Duodenal mucosa (tissue), 2 donors: ENCODE results near the gene EIF2AK2.

Source experiments
- H3K27ac ChIP-seq: one replicate; pipeline ENCODE4 v1.7.0; 2013; ENCODE audit warnings: low read depth, low read length
- H3K27me3 ChIP-seq, 2 donors: one replicate each; pipeline ENCODE4 v1.7.0; 2013; ENCODE audit warnings: low read length in 2 of 2, control low read depth in 1 of 2; ENCODE audit not compliant: insufficient read depth in 2 of 2, control insufficient read depth in 1 of 2
- H3K36me3 ChIP-seq, 2 donors: one replicate each; pipeline ENCODE4 v1.7.0; 2013; ENCODE audit warnings: low read length in 2 of 2, control low read depth in 1 of 2; ENCODE audit not compliant: insufficient read depth in 2 of 2, control insufficient read depth in 1 of 2
- H3K4me1 ChIP-seq, 2 donors: one replicate each; pipeline ENCODE4 v1.7.0; 2013; ENCODE audit warnings: low read length in 2 of 2, control low read depth in 1 of 2; ENCODE audit not compliant: insufficient read depth in 2 of 2, control insufficient read depth in 1 of 2
- H3K4me3 ChIP-seq, 2 donors: one replicate each; pipeline ENCODE4 v1.7.0; 2013; ENCODE audit warnings: low read length in 2 of 2, low read depth in 1 of 2
- H3K9ac ChIP-seq, 2 donors: one replicate each; pipeline ENCODE4 v1.7.0; 2013; ENCODE audit warnings: low read length in 2 of 2, low read depth in 1 of 2
- H3K9me3 ChIP-seq, 2 donors: one replicate each; pipeline ENCODE4 v1.7.0; 2013; ENCODE audit warnings: low read length in 2 of 2, control low read depth in 1 of 2; ENCODE audit not compliant: control insufficient read depth in 1 of 2

The EIF2AK2 gene

DNA sequence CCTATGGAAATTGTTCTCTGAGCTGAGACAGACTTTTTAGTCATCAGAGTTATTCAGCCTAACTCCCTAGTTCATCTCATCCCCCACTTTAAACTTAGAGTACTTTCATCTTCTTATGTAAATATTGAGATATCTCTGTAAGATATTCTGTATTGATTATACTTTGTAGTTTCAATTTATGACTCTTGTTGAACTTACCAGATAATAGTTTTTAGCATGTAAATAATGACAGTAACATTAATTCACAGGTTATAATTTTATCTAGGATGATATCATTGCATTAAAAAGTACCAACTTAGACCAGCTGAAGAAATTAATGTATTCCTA lies 14.8 kb upstream of the EIF2AK2 start:
- Histone ChIP-seq H3K27me3 (no peaks in the 10 kb centered on the region), H3K9me3 (no peaks in the 10 kb centered on the region), H3K36me3 (no peaks in the 10 kb centered on the region), H3K9ac (no peak overlapping the region), H3K4me1 (peaks cover 4 to 9% of the 10 kb centered on the region in 2 donors), H3K27ac (no peak overlapping the region), H3K4me3 (no peak overlapping the region)

DNA sequence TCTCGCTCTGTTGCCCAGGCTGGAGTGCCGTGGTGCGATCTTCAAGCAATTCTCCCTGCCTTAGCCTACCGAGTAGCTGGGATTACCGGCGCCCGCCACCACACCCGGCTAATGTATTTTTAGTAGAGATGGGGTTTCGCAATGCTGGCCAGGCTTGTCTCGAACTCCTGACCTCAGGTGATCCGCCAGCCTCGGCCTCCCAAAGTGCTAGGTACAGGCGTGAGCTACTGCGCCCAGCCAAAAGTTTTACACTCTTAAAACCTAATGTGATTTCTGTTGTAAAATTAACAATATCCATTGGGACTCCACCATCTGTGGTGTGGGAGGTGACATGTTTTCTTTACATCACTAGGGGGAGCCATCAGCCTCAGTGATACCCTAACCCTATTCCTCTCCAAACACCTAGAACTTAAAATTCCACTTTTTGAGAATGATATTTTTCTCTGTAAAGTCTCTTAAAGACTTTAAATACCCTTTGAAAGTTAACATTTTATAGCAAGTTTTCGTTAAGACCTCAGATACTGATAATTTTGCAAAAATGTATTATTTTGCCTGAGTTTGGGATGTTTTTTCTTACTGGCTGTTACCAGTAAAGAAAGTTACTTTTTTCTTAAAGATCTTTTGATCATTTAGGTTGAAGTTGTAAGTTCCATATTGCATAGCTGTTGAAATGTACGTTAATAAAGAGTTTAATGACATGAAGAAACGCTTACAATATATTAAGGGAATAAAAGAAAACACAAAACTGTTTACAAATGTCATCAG lies 11.6 kb upstream of the EIF2AK2 start:
- H3K4me3 ChIP-seq, result peak overlapping the region in 1 of 2 donors; percentile 2

DNA sequence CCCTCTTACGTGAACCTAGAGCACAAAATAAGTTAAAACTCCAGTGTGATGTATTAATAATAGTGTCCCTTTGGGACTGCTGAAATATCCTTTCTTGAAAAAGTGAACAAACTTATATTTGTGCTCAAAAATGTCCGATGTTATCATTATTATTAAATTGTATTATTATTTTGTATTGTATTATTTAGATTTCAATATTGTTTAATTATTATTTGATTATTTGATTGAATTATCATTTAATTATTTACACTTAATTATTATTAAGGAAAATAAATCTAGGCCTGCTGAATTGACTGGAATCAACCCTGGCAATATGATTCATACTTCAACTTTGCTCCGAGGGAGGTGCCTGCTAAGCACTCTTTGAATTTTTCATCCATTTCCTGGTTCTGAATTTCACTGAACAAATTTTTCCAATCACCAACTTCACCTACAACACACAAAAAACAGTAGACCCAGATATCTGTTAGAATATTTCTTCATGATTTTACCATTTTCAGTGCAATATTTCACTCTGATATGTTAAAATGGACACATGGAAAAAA lies 10.9 kb upstream of the EIF2AK2 start:
- peaks cover 0 to 4% of the 10 kb centered on the region in 2 donors for H3K9me3 ChIP-seq
- no peak overlapping the region for H3K27ac ChIP-seq
- H3K4me3 ChIP-seq, result peak overlapping the region in 1 of 2 donors; percentile 2
- no peak overlapping the region for H3K9ac ChIP-seq
- H3K27me3 ChIP-seq, result no peaks in the 10 kb centered on the region
- peaks cover 4 to 9% of the 10 kb centered on the region in 2 donors for H3K4me1 ChIP-seq
- no peaks in the 10 kb centered on the region for H3K36me3 ChIP-seq

More for the DNA sequence above, 11.6 kb upstream of the EIF2AK2 start:
- H3K27ac ChIP-seq, result no peak overlapping the region
- peaks cover 4 to 9% of the 10 kb centered on the region in 2 donors for H3K4me1 ChIP-seq
- H3K9me3 ChIP-seq, result peaks cover 0 to 4% of the 10 kb centered on the region in 2 donors
- H3K36me3 ChIP-seq, result no peaks in the 10 kb centered on the region
- no peaks in the 10 kb centered on the region for H3K27me3 ChIP-seq
- H3K9ac ChIP-seq, result no peak overlapping the region

DNA sequence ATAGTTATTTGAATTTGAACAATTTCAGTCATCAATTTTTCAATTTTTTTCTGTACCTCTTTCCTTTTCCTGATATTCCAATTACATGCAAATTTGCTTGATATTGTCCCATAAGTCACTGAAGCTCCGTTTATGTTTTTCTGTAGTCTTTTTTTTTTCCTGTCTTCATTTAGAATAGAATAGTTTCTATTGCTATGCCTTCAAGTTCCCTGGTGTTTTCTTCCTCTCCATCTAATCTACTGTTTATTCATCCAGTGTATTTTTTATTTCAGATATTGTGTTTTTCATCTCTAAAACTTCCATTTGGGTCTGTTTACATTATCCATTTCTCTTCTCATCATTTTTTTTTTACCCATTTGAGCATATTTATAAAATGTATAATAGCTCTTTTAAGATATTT lies 8.0 kb upstream of the EIF2AK2 start:
- Histone ChIP-seq H3K9me3 (peaks cover 0 to 4% of the 10 kb centered on the region in 2 donors), H3K27ac (no peak overlapping the region), H3K4me1 (peaks cover 4 to 9% of the 10 kb centered on the region in 2 donors), H3K27me3 (no peaks in the 10 kb centered on the region), H3K9ac (no peak overlapping the region), H3K4me3 (no peak overlapping the region), H3K36me3 (no peaks in the 10 kb centered on the region)

DNA sequence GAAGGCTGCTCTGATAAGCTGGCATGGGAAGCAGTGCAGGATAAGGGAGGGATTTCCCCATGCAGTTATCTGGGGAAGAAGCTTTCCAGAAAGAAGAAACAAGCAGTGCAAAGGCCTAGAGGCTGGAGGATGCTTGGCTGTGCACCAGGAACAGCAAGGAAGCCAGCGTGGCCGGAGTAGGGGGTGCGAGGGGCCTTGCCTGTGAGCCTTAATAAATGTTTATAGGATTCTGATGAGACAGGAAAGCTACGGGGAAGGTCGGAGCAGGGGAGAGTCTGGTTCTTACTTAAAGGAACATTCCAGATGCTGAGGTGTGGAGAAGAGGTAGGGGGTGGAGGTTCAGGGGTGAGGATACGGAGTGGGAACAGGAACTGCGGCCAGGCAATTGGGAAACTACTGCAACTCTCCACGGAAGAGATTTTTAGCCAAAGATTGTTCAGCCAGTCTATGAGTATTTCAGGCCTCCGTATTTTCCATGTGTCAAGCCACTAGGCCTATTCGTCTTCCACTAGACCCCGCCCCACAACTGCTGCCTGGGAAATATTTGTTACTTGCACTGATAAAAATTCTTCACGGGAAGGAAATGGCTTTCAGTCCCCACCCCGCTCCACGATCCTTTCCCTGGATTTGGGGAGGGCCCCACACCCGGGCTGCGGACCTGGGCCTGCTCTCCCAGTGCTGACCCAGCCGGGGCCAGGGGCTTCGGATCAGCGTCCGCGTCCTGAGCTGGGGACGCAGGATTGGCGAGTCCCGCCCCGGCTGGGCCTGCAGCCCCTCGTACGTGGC lies 516 bp downstream of the EIF2AK2 start:
- Histone ChIP-seq H3K4me1 (peaks cover 6 to 13% of the 10 kb centered on the region in 2 donors), H3K9ac (peak overlapping the region; percentile 68 to 92), H3K9me3 (no peaks in the 10 kb centered on the region), H3K36me3 (no peaks in the 10 kb centered on the region), H3K27me3 (no peaks in the 10 kb centered on the region), H3K4me3 (peak overlapping the region; percentile 83 to 92), H3K27ac (peak overlapping the region; percentile 63)

DNA sequence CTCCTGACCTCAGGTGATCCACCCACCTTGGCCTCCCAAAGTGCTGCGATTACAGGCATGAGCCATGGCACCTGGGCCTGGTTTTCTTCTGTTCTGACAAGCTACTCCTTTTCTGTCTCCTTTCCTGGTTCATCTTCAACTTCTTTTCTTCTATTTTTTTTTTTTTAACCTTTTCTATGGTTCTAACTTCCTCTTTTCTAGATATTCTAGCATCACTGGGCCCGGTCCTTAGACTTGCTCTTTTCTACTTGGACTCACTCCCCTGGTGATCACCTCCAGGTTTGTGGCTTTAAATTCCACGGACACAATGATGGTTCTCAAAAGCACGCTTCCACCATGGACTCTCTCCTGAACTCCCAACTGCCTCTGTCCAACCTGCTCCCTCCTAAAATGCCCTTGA lies 2.0 kb downstream of the EIF2AK2 start:
- H3K27ac ChIP-seq, result no peak overlapping the region
- H3K36me3 ChIP-seq, result no peaks in the 10 kb centered on the region
- H3K9me3 ChIP-seq, result no peaks in the 10 kb centered on the region
- H3K4me3 ChIP-seq, result no peak overlapping the region
- no peak overlapping the region for H3K9ac ChIP-seq
- no peaks in the 10 kb centered on the region for H3K27me3 ChIP-seq
- H3K4me1 ChIP-seq, result peaks cover 6 to 13% of the 10 kb centered on the region in 2 donors

DNA sequence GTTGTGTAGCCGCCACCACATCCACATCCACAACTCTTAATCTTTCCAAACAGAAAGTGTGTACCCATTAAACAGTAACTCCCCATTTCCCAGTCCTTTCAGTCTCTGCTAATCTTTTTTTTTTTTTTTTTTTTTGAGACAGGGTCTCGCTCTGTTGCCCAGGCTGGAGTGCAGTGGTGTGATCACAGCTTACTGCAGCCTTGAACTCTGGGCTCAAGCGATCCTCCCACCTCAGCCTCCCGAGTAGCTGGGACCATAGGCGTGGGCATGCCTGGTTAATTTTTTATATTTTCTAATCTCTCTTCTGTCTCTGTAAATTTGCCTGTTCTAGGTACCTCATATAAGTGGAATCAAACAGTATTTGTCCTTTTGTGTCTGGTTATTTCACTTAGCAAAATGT lies 3.6 kb downstream of the EIF2AK2 start:
- no peak overlapping the region for H3K9ac ChIP-seq
- H3K9me3 ChIP-seq, result no peaks in the 10 kb centered on the region
- peaks cover 18% of the 10 kb centered on the region in 2 donors for H3K4me1 ChIP-seq
- no peaks in the 10 kb centered on the region for H3K27me3 ChIP-seq
- no peak overlapping the region for H3K4me3 ChIP-seq
- H3K27ac ChIP-seq, result no peak overlapping the region
- H3K36me3 ChIP-seq, result peaks cover 0 to 6% of the 10 kb centered on the region in 2 donors

DNA sequence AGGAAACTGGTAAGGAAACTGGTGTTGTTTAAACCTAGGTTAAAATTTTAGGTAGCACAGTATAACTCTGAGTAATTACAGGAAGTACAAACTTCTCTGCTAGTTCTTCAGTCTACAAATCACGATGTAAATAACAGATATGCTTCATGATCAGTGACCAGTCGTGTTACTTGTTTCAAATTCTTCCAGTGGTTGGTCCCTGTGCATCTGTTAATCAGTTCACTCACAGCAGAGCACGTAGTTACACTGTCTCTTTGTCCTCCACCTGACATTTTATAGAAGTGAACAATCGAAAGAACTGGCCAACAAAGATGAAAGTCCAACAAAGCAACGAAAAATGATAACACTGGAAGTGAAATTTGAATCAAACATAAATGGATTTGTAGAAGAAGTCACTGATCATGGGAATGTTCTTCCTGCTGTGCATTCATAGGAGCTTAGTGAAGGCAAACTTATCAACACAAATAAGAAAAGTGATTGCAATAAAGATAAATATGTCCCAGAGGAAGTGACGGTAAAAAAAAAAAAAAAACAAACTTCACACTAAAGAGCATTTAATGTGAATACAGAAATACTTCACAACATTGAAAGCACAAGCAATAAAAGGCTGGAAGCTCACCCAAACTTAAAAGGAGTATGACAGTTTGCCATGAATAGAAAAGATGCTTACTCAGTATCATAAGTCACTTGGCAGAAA lies 7.0 kb downstream of the EIF2AK2 start:
- Histone ChIP-seq H3K27ac (no peak overlapping the region), H3K36me3 (peaks cover 16 to 21% of the 10 kb centered on the region in 2 donors)

DNA sequence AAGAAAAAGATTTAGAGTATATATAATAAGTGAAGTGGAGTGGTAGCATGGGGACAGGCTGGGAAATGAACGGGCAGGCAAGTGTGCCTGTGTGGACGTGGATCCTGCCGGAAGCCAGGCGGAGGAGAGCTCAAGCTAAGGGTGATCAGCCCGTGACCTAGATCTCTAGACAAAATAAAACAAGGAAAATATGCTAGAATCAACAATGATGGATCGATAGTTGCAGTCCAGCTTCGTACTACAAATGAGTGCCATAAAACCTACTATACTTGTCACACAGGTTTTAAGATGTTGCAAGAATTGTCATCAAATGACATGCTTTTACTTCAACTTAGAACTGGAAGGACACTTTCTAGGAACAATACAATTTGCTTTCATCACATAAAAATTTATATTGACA lies 8.5 kb downstream of the EIF2AK2 start:
- Histone ChIP-seq H3K9ac (no peak overlapping the region), H3K9me3 (no peaks in the 10 kb centered on the region), H3K4me3 (no peak overlapping the region), H3K36me3 (peaks cover 16 to 34% of the 10 kb centered on the region in 2 donors), H3K4me1 (peaks cover 6 to 12% of the 10 kb centered on the region in 2 donors), H3K27me3 (no peaks in the 10 kb centered on the region), H3K27ac (no peak overlapping the region)

More for the DNA sequence above, 7.0 kb downstream of the EIF2AK2 start:
- Histone ChIP-seq H3K4me3 (peak overlapping the region in 1 of 2 donors; percentile 23), H3K9ac (no peak overlapping the region), H3K27me3 (no peaks in the 10 kb centered on the region), H3K9me3 (no peaks in the 10 kb centered on the region), H3K4me1 (peaks cover 6 to 12% of the 10 kb centered on the region in 2 donors)
